Esophagus squamous epithelium (tissue), 4 donors: ENCODE data around the gene BRI3BP.

Experiments used
- POLR2A ChIP-seq, 4 donors: fragments of 450-650 bp; IDR thresholded peaks; one replicate each; pipeline ENCODE4 v1.6.1; 2017; ENCODE audit warnings: antibody characterized with exemption in 4 of 4, mild to moderate bottlenecking in 4 of 4, moderate library complexity in 3 of 4
- TF ChIP-seq, protein P1 (sequence below), 6 experiments: fragments of 450-650 bp in 4 of 6; fragments of 200-600 bp in 2 of 6; sonication (generic) in 2 of 6; IDR thresholded peaks; one replicate each; pipeline ENCODE4 v1.5.1; 2016 to 2019; ENCODE audit warnings: antibody characterized with exemption in 6 of 6, mild to moderate bottlenecking in 4 of 6, moderate library complexity in 4 of 6

DNA sequence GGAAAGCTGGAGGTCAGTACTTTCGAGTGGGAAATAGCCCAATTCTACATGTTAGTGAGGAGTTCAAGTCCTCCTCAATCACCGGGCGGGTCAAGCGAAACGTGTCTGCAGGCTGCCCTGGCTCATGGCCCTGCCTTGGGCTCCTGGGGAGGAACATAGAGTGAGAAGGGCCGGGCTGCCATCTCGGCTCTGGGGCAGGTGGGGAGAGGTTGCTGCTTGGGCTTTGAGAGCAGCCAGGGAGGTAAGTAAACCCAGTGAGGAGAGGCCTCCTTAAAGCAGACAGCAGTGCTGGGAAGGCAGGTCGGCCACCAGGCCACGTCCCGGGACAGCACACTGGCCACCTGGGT, 47.0 kb upstream of the BRI3BP start:
- no peak for TF ChIP-seq POLR2A (IDR thresholded peaks at IDR 0.05)
- TF ChIP-seq, protein P1, sequence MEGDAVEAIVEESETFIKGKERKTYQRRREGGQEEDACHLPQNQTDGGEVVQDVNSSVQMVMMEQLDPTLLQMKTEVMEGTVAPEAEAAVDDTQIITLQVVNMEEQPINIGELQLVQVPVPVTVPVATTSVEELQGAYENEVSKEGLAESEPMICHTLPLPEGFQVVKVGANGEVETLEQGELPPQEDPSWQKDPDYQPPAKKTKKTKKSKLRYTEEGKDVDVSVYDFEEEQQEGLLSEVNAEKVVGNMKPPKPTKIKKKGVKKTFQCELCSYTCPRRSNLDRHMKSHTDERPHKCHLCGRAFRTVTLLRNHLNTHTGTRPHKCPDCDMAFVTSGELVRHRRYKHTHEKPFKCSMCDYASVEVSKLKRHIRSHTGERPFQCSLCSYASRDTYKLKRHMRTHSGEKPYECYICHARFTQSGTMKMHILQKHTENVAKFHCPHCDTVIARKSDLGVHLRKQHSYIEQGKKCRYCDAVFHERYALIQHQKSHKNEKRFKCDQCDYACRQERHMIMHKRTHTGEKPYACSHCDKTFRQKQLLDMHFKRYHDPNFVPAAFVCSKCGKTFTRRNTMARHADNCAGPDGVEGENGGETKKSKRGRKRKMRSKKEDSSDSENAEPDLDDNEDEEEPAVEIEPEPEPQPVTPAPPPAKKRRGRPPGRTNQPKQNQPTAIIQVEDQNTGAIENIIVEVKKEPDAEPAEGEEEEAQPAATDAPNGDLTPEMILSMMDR (IDR thresholded peaks at IDR 0.05), result no peak
